GM12878 (cell line): Measurements from ENCODE around the gene KRTAP19-3.

Experiments used
- ASH2L ChIP-seq: fragments of 300-600, 200-600 bp; sonication (generic); IDR thresholded peaks from 2 replicates; pipeline ENCODE4 v1.6.1; 2017; ENCODE audit warnings: low read depth, mild to moderate bottlenecking, borderline replicate concordance
- MXI1 ChIP-seq: fragments of 150-350 bp; IDR thresholded peaks from 2 replicates; pipeline ENCODE4 v1.6.1; 2011; ENCODE audit warnings: low read depth, mild to moderate bottlenecking, inconsistent platforms, low read length, improper control_type of control experiment
- TF ChIP-seq, protein P1 (sequence below): IDR thresholded peaks from 2 replicates; pipeline ENCODE4 v1.6.1; 2011; ENCODE audit warnings: mild to moderate bottlenecking, low read depth, low read length, moderate library complexity; ENCODE audit not compliant: insufficient replicate concordance
- TF ChIP-seq, protein P2 (sequence below): IDR thresholded peaks from 2 replicates; pipeline ENCODE4 v1.6.1; 2011; ENCODE audit warnings: borderline replicate concordance, low read depth, mild to moderate bottlenecking, moderate library complexity, low read length; ENCODE audit not compliant: insufficient read depth, poor library complexity, severe bottlenecking
- TF ChIP-seq, protein P3 (sequence below): IDR thresholded peaks from 2 replicates; pipeline ENCODE4 v1.6.1; 2012; ENCODE audit warnings: mild to moderate bottlenecking, low read depth, low read length
- TF ChIP-seq, protein P4 (sequence below), 3 experiments: IDR thresholded peaks in 2 of 3; conservative IDR thresholded peaks in 1 of 3; 2 replicates each; pipeline ENCODE4 v1.5.1; 2011; ENCODE audit warnings: low read depth in 3 of 3, low read length in 3 of 3, mild to moderate bottlenecking in 3 of 3, control low read depth in 2 of 3, moderate library complexity in 2 of 3, inconsistent platforms in 1 of 3, mixed read lengths in 1 of 3; ENCODE audit not compliant: control insufficient read depth in 2 of 3, insufficient read depth in 1 of 3; ENCODE audit errors: extremely low read depth in 1 of 3

DNA sequence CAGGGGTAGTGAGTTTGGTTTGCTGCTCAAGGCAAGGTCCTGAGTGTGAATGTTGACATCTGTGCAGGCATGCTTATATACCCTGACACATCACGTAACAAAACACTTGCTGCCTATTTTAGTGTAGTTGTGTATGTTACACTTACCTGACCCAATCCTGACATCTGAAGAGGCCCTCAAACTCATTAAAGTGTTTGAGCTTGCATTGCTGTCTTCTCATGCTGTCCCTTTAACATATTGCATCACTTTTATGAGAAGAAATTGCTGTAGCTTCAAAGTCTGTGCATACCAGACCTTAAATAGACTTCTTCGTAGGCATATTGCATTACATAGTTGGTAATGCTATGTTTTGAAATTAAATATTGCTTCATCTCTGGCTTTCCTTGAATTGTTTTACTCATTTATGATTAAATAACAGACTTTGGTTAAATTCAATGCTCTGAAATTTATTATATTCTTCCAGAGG lies at the start of gene KRTAP19-3:
- TF ChIP-seq ASH2L (no peak), MXI1 (no peak)
- TF ChIP-seq, protein P1, sequence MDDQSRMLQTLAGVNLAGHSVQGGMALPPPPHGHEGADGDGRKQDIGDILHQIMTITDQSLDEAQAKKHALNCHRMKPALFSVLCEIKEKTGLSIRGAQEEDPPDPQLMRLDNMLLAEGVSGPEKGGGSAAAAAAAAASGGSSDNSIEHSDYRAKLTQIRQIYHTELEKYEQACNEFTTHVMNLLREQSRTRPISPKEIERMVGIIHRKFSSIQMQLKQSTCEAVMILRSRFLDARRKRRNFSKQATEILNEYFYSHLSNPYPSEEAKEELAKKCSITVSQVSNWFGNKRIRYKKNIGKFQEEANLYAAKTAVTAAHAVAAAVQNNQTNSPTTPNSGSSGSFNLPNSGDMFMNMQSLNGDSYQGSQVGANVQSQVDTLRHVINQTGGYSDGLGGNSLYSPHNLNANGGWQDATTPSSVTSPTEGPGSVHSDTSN: no peak
- TF ChIP-seq, protein P2, sequence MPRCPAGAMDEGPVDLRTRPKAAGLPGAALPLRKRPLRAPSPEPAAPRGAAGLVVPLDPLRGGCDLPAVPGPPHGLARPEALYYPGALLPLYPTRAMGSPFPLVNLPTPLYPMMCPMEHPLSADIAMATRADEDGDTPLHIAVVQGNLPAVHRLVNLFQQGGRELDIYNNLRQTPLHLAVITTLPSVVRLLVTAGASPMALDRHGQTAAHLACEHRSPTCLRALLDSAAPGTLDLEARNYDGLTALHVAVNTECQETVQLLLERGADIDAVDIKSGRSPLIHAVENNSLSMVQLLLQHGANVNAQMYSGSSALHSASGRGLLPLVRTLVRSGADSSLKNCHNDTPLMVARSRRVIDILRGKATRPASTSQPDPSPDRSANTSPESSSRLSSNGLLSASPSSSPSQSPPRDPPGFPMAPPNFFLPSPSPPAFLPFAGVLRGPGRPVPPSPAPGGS: no peak
- TF ChIP-seq, protein P3, sequence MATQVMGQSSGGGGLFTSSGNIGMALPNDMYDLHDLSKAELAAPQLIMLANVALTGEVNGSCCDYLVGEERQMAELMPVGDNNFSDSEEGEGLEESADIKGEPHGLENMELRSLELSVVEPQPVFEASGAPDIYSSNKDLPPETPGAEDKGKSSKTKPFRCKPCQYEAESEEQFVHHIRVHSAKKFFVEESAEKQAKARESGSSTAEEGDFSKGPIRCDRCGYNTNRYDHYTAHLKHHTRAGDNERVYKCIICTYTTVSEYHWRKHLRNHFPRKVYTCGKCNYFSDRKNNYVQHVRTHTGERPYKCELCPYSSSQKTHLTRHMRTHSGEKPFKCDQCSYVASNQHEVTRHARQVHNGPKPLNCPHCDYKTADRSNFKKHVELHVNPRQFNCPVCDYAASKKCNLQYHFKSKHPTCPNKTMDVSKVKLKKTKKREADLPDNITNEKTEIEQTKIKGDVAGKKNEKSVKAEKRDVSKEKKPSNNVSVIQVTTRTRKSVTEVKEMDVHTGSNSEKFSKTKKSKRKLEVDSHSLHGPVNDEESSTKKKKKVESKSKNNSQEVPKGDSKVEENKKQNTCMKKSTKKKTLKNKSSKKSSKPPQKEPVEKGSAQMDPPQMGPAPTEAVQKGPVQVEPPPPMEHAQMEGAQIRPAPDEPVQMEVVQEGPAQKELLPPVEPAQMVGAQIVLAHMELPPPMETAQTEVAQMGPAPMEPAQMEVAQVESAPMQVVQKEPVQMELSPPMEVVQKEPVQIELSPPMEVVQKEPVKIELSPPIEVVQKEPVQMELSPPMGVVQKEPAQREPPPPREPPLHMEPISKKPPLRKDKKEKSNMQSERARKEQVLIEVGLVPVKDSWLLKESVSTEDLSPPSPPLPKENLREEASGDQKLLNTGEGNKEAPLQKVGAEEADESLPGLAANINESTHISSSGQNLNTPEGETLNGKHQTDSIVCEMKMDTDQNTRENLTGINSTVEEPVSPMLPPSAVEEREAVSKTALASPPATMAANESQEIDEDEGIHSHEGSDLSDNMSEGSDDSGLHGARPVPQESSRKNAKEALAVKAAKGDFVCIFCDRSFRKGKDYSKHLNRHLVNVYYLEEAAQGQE: no peak
- TF ChIP-seq, protein P4, sequence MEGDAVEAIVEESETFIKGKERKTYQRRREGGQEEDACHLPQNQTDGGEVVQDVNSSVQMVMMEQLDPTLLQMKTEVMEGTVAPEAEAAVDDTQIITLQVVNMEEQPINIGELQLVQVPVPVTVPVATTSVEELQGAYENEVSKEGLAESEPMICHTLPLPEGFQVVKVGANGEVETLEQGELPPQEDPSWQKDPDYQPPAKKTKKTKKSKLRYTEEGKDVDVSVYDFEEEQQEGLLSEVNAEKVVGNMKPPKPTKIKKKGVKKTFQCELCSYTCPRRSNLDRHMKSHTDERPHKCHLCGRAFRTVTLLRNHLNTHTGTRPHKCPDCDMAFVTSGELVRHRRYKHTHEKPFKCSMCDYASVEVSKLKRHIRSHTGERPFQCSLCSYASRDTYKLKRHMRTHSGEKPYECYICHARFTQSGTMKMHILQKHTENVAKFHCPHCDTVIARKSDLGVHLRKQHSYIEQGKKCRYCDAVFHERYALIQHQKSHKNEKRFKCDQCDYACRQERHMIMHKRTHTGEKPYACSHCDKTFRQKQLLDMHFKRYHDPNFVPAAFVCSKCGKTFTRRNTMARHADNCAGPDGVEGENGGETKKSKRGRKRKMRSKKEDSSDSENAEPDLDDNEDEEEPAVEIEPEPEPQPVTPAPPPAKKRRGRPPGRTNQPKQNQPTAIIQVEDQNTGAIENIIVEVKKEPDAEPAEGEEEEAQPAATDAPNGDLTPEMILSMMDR (IDR thresholded peaks at IDR 0.05 in 2 of 3, conservative IDR thresholded peaks at IDR 0.05 in 1 of 3; ENCODE audit: control insufficient read depth in 2 of 3, extremely low read depth in 1 of 3, insufficient read depth in 1 of 3, low read depth in 3 of 3, low read length in 3 of 3): no peak
